RWPE2 (cell line): ENCODE results near the gene TMBIM1.

Source experiments
- ATAC-seq: fragments of 200-7000 bp; cut with Tn5 transposase; 3 replicates; pipeline ENCODE4 v1.9.1; 2021; ENCODE audit warnings: low read depth
- DNase-seq: peaks from one replicate; pipeline ENCODE4 v3.0.0-alpha.2; 2020; ENCODE audit warnings: low spot score
- H3K27ac ChIP-seq: fragments of 450-650 bp; 2 replicates; pipeline ENCODE4 v1.5.1; 2017; ENCODE audit warnings: mild to moderate bottlenecking; ENCODE audit not compliant: poor library complexity, severe bottlenecking
- H3K27me3 ChIP-seq: fragments of 250-450 bp; sonication (Bioruptor Pico); 2 replicates; pipeline ENCODE4 v1.5.1; 2021; ENCODE audit warnings: mild to moderate bottlenecking, moderate library complexity; ENCODE audit not compliant: insufficient read depth, poor library complexity, severe bottlenecking
- H3K36me3 ChIP-seq: fragments of 250-450 bp; sonication (Bioruptor Pico); 2 replicates; pipeline ENCODE4 v1.5.1; 2020; ENCODE audit warnings: low read depth, mild to moderate bottlenecking, moderate library complexity
- H3K4me1 ChIP-seq: fragments of 250-450 bp; sonication (Bioruptor Pico); 2 replicates; pipeline ENCODE4 v1.5.1; 2021; ENCODE audit warnings: mild to moderate bottlenecking, moderate library complexity; ENCODE audit not compliant: insufficient read depth, poor library complexity, severe bottlenecking
- H3K4me3 ChIP-seq: fragments of 250-450 bp; sonication (Bioruptor Pico); 2 replicates; pipeline ENCODE4 v1.5.1; 2021; ENCODE audit warnings: mild to moderate bottlenecking, moderate library complexity; ENCODE audit not compliant: severe bottlenecking
- H3K9me3 ChIP-seq: fragments of 250-450 bp; sonication (Bioruptor Pico); 2 replicates; pipeline ENCODE4 v1.5.1; 2021; ENCODE audit warnings: mild to moderate bottlenecking, moderate library complexity; ENCODE audit not compliant: severe bottlenecking
- CTCF ChIP-seq: fragments of 450-650 bp; IDR thresholded peaks from one replicate; pipeline ENCODE4 v1.5.1; 2017; ENCODE audit warnings: mild to moderate bottlenecking, moderate library complexity; ENCODE audit not compliant: poor library complexity, severe bottlenecking

TMBIM1 gene

GRCh38 chr2:218249691-218250090, 42.6 kb downstream of the TMBIM1 start:
- H3K36me3 ChIP-seq = peaks cover 100% of the 10 kb centered on the region

DNA sequence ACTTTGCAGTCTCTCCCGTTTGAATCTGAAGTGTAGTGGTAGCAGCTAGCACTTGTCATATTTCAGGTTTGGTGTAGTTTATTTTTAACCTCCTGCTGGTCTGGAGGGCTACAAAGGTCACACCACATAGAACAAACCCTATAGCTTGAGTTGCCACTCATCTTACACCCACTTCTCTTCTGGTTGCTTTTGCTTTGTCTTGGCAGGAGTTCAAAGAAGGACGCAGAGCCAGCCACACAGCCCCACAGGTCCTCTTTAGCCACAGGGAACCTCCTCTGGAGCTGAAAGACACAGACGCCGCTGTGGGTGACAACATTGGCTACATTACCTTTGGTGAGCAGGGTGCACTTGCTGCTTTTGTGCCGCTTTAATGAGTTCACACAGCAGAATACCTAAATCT, 47.1 kb downstream of the TMBIM1 start:
- no peak for ATAC-seq
- peaks cover 100% of the 10 kb centered on the region for H3K36me3 ChIP-seq
- no peak for DNase-seq
- no peak overlapping the region for H3K27ac ChIP-seq
- H3K9me3 ChIP-seq = no peaks in the 10 kb centered on the region
- TF ChIP-seq CTCF = no peak
- no peaks in the 10 kb centered on the region for H3K27me3 ChIP-seq
- H3K4me3 ChIP-seq = no peak overlapping the region
- no peaks in the 10 kb centered on the region for H3K4me1 ChIP-seq

More at GRCh38 chr2:218249691-218250090, 42.6 kb downstream of the TMBIM1 start:
- TF ChIP-seq CTCF = no peak
- H3K9me3 ChIP-seq = no peaks in the 10 kb centered on the region
- ATAC-seq (no peak), DNase-seq (no peak)
- no peaks in the 10 kb centered on the region for H3K4me1 ChIP-seq
- no peak overlapping the region for H3K27ac ChIP-seq
- H3K4me3 ChIP-seq = no peak overlapping the region
- H3K27me3 ChIP-seq = no peaks in the 10 kb centered on the region

GRCh38 chr2:218244665-218245064, 47.6 kb downstream of the TMBIM1 start:
- Histone ChIP-seq H3K27me3 (no peaks in the 10 kb centered on the region), H3K9me3 (no peaks in the 10 kb centered on the region), H3K4me3 (no peak overlapping the region), H3K4me1 (no peaks in the 10 kb centered on the region), H3K36me3 (peaks cover 100% of the 10 kb centered on the region), H3K27ac (no peak overlapping the region)
- DNase-seq (no peak), ATAC-seq (no peak; the same call in 2 of the 3 replicates)
- TF ChIP-seq CTCF = no peak

GRCh38 chr2:218244204-218244603, 48.1 kb downstream of the TMBIM1 start:
- TF ChIP-seq CTCF = no peak
- Histone ChIP-seq H3K27ac (no peak overlapping the region), H3K4me3 (no peak overlapping the region), H3K27me3 (no peaks in the 10 kb centered on the region), H3K9me3 (no peaks in the 10 kb centered on the region), H3K36me3 (peaks cover 100% of the 10 kb centered on the region), H3K4me1 (no peaks in the 10 kb centered on the region)
- ATAC-seq = no peak
- no peak for DNase-seq

DNA sequence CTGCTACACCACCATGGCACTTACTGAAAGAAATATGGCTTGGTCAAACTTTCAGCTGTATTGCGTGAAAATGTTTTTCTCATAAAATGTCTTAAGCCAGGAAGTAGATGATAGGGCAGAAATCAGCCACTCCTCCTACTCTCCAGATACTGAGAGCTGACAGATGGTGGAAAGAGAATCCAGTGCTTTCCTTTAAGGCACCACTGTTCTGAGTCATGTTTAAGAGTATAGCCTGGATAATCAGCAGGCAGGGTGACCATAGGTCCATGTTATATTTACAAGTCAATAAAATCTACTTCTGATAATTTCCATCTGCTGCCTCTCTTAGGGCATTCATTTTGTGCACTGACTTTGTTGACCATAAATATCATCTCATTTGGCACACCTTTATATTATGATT, 53.4 kb downstream of the TMBIM1 start:
- H3K36me3 ChIP-seq = peaks cover 100% of the 10 kb centered on the region
- ATAC-seq (no peak), DNase-seq (no peak)
- H3K9me3 ChIP-seq = no peaks in the 10 kb centered on the region
- no peak overlapping the region for H3K27ac ChIP-seq
- TF ChIP-seq CTCF = no peak
- H3K27me3 ChIP-seq = no peaks in the 10 kb centered on the region
- H3K4me3 ChIP-seq = no peak overlapping the region
- H3K4me1 ChIP-seq = no peaks in the 10 kb centered on the region
